ENCODE measurements around the gene CDH5. TPM values are rescaled to one million over a fixed set of nuclear protein-coding genes. Genes with fewer than 3 reads are reported as not detected.

CDH5 gene
- total and polyA plus RNA-seq, 2 donors (not counting 3 experiments of a cell fraction or from before 2014, with no cell fraction given) = 765 to 815 TPM

GRCh38 chr16:66409156-66409555 lies 42.7 kb downstream of the CDH5 start:
- intact Hi-C loops (cut with micrococcal nuclease) (loop anchor here (5.0 kb wide), 3 partner anchors 178 to 333 kb away; no protein-coding TSS in a partner anchor), dilution Hi-C loops (cut with MboI; ENCODE audit: extremely low pct_ligation_motif_present, low sequenced_read_pairs) (no loop called here)
- no peak for TF ChIP-seq GATA2 (IDR thresholded peaks at IDR 0.05; ENCODE audit: insufficient read depth, insufficient read length, low read depth, low read length)
- TF ChIP-seq EZH2 (IDR thresholded peaks at IDR 0.05; ENCODE audit: borderline replicate concordance, low read depth, low read length, severe bottlenecking) = no peak
- TF ChIP-seq CTCF (IDR thresholded peaks at IDR 0.05; ENCODE audit: extremely low read depth in 1 of 2, insufficient read depth in 1 of 2, low read depth in 1 of 2, low read length in 2 of 2) = no peak
- TF ChIP-seq MYC (IDR thresholded peaks at IDR 0.05; ENCODE audit: low read depth, low read length) = no peak
- TF ChIP-seq MAX (IDR thresholded peaks at IDR 0.05; ENCODE audit: insufficient read depth, insufficient read length) = no peak
- TF ChIP-seq FOS (IDR thresholded peaks at IDR 0.05; ENCODE audit: borderline replicate concordance, insufficient read depth, low read length) = no peak
- no peak for TF ChIP-seq JUN (IDR thresholded peaks at IDR 0.05; ENCODE audit: borderline replicate concordance, insufficient read depth, insufficient read length, low read depth)
- no peak for TF ChIP-seq POLR2A (IDR thresholded peaks at IDR 0.05; ENCODE audit: low read depth, low read length)
- no peak for TF ChIP-seq POLR2AphosphoS5 (IDR thresholded peaks at IDR 0.05; ENCODE audit: insufficient read depth, low read depth, low read length)
- no peak overlapping the region for H2AFZ ChIP-seq (ENCODE audit: low read depth, low read length)
- POLR2A ChIA-PET = no interaction called here
- DNase-seq (ENCODE audit: low read depth, low spot score) (no peak), FAIRE-seq (no peak)
- H3K27ac ChIP-seq (ENCODE audit: insufficient read depth, low read depth, low read length) = peak overlapping the region; percentile 48
- no peaks in the 10 kb centered on the region for H4K20me1 ChIP-seq (replicated peaks; ENCODE audit: control insufficient read depth, extremely low read depth, insufficient read depth, low read length)
- H3K4me1 ChIP-seq (ENCODE audit: control insufficient read depth, extremely low read depth, insufficient read depth, low read length) = peaks cover 34% of the 10 kb centered on the region
- peaks cover 4 to 14% of the 10 kb centered on the region in 2 experiments for H3K36me3 ChIP-seq (ENCODE audit: control insufficient read depth in 2 of 2, extremely low read depth in 1 of 2, insufficient read depth in 2 of 2, low read length in 2 of 2)
- H3K79me2 ChIP-seq (ENCODE audit: control insufficient read depth, insufficient read depth, low read length) = no peaks in the 10 kb centered on the region
- no peaks in the 10 kb centered on the region for H3K27me3 ChIP-seq (ENCODE audit: control insufficient read depth in 2 of 2, insufficient read depth in 2 of 2, low read length in 2 of 2)
- H3K9ac ChIP-seq (replicated peaks; ENCODE audit: extremely low read depth, insufficient read depth, low read length) = peak overlapping the region; percentile 43
- CTCF ChIA-PET = interaction anchor here (0.9 to 5.3 kb wide), 8 partner anchors 34 to 463 kb away, joined by 3 to 56 read pairs (median 4); no protein-coding TSS in a partner anchor
- no peak overlapping the region for H3K4me3 ChIP-seq (replicated peaks in 1 of 3; ENCODE audit: insufficient read depth in 1 of 3, low read depth in 1 of 3, low read length in 3 of 3)
- no TSS peak for BruUV-seq (replicated peaks)
- no peaks in the 10 kb centered on the region for H3K9me3 ChIP-seq (replicated peaks; ENCODE audit: control insufficient read depth, insufficient read depth, low read length)
- no peaks in the 10 kb centered on the region for H3K9me1 ChIP-seq (replicated peaks; ENCODE audit: control insufficient read depth, extremely low read depth, insufficient read depth, low read length)
- no peak overlapping the region for H3K4me2 ChIP-seq (ENCODE audit: insufficient read depth, low read length)

Measured in endothelial cell of umbilical vein (primary cell).